Pancreas (tissue), 10 donors: ENCODE results near the gene GPAT3. TPM values are rescaled to one million over a fixed set of nuclear protein-coding genes. Genes with fewer than 3 reads are reported as not detected.

Experiments
- ATAC-seq, 4 donors: fragments of 200-7000 bp; cut with Tn5 transposase; one replicate each; pipeline versions ENCODE4 v1.8.0 to v1.9.1; 2020; ENCODE audit warnings: mild to moderate bottlenecking in 4 of 4, moderate library complexity in 4 of 4
- DNase-seq, 6 donors: peaks; one replicate each; pipeline ENCODE4 v3.0.0-alpha.2; 2020
- FAIRE-seq: peaks from 2 replicates; lab custom pipeline; 2012; peaks lifted over from hg19 to GRCh38; lab: Jason Lieb, UNC
- H3K27ac ChIP-seq, 4 donors: fragments of 200-600 bp; sonication (generic); 1 replicate in 3 of 4; 2 replicates in 1 of 4; pipeline versions ENCODE4 v1.5.0 to v1.8.0; 2020
- H3K27me3 ChIP-seq, 4 donors: fragments of 200-600 bp; one replicate each; pipeline ENCODE4 v1.8.0; 2021
- H3K36me3 ChIP-seq, 3 donors: fragments of 200-600 bp; sonication (generic) in 1 of 3; one replicate each; pipeline versions ENCODE4 v1.5.0 to v1.8.0; 2020 to 2021
- H3K4me1 ChIP-seq, 3 donors: fragments of 200-600 bp; one replicate each; pipeline ENCODE4 v1.8.0; 2021
- H3K4me3 ChIP-seq, 4 donors: fragments of 200-600 bp; sonication (generic) in 2 of 4; one replicate each; pipeline versions ENCODE4 v1.5.0 to v1.8.0; 2020 to 2021
- H3K9me3 ChIP-seq, 4 donors: fragments of 200-600 bp; one replicate each; pipeline ENCODE4 v1.8.0; 2021
- WGBS, 2 donors: extraction: QIAGEN DNeasy Blood & Tissue Kit; methylation state at CpG; one replicate each; pipeline ENCODE4 v1.1.7; 2013; 5-methylcytosine and 5-hydroxymethylcytosine counted together
- intact Hi-C, 3 donors: fragments of 100-400 bp; cut with DNase I; formaldehyde crosslinking; loops; one replicate each; pipeline versions ENCODE4 v1.11.1 to v1.14.2; 2022
- polyA plus RNA-seq, 2 donors: library from polyadenylated mRNA; stranded (reverse); fragments of 200-250 nt; gene quantifications; one replicate each; pipeline ENCODE4 v1.2.3, GENCODE V29; 2013
- total RNA-seq, 6 donors: library from RNA; stranded (reverse); fragmentation: NEBNext Ultra II Directional in 4 of 6; extraction: Animal tissue kit (Norgen Biotek cat#: 25700) in 4 of 6; gene quantifications; one replicate each; pipeline versions ENCODE4 v1.2.1 to v1.2.4, GENCODE V29; 2021 to 2023
- TF ChIP-seq, protein P1 (sequence below), 4 donors: fragments of 200-600 bp; sonication (generic) in 3 of 4; IDR thresholded peaks; one replicate each; pipeline versions ENCODE4 v1.5.0 to v1.8.0; 2021; ENCODE audit warnings: antibody characterized with exemption in 4 of 4
- donor health status: healthy with polysubstance abuse.
- donor health status: DM: no; HTN: no; CAD: no; lungs with moderate emphysema.
- donor health status: DM: no; HTN: no; CAD: no.
- donor health status: control.
- donor health status: control.
- donor health status: Bipolar disorder and iron deficiency.
- donor health status: DM: yes; HTN: yes; CAD: no.
- donor health status: DM: no; HTN: no; CAD: no.
- donor health status: DM: no; HTN: no; CAD: no.
- donor health status: DM: yes; HTN: yes; CAD: no.

Gene GPAT3
- total and polyA plus RNA-seq, 8 donors = 0.23 to 2.0 (median 1.1) TPM

GRCh38 chr4:83591056-83591455, 55.1 kb downstream of the GPAT3 start:
- intact Hi-C loops = no loop called here
- Histone ChIP-seq H3K27me3 (no peaks in the 10 kb centered on the region), H3K9me3 (no peaks in the 10 kb centered on the region), H3K4me1 (no peaks in the 10 kb centered on the region), H3K4me3 (no peak overlapping the region), H3K36me3 (no peaks in the 10 kb centered on the region), H3K27ac (no peak overlapping the region)
- FAIRE-seq = no peak
- no peak for ATAC-seq
- DNase-seq = no peak
- 78% methylated on average over 4 of the region's 4 CpGs for WGBS, 2 donors
- TF ChIP-seq, protein P1, sequence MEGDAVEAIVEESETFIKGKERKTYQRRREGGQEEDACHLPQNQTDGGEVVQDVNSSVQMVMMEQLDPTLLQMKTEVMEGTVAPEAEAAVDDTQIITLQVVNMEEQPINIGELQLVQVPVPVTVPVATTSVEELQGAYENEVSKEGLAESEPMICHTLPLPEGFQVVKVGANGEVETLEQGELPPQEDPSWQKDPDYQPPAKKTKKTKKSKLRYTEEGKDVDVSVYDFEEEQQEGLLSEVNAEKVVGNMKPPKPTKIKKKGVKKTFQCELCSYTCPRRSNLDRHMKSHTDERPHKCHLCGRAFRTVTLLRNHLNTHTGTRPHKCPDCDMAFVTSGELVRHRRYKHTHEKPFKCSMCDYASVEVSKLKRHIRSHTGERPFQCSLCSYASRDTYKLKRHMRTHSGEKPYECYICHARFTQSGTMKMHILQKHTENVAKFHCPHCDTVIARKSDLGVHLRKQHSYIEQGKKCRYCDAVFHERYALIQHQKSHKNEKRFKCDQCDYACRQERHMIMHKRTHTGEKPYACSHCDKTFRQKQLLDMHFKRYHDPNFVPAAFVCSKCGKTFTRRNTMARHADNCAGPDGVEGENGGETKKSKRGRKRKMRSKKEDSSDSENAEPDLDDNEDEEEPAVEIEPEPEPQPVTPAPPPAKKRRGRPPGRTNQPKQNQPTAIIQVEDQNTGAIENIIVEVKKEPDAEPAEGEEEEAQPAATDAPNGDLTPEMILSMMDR (IDR thresholded peaks at IDR 0.05) = no peak

DNA sequence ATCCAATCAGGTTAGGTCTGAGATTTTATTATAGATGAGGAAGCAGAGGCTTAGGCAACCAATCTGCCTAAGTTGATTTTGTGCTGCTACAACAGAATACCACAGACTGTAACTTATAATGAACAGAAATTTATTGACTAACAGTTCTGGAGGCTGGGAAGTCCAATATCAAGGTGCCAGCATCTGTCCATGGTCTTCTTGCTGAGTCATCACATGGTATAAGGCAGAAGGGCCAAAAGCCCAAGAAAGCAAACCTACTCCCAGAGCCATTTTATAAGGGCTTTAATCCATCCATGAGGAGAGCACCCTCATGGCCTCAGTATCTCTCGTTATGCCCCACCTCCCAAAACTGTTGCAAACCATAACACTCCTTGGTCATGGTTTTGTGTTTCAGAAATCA, 55.8 kb downstream of the GPAT3 start:
- DNase-seq = no peak
- Histone ChIP-seq H3K4me1 (no peaks in the 10 kb centered on the region), H3K4me3 (no peak overlapping the region), H3K27me3 (no peaks in the 10 kb centered on the region), H3K9me3 (no peaks in the 10 kb centered on the region), H3K27ac (no peak overlapping the region), H3K36me3 (no peaks in the 10 kb centered on the region)
- intact Hi-C loops = no loop called here
- WGBS, 2 donors = 85 to 91% methylated on average over 1 of the region's 1 CpG
- TF ChIP-seq, protein P1 (IDR thresholded peaks at IDR 0.05) = no peak
- no peak for FAIRE-seq
- no peak for ATAC-seq

GRCh38 chr4:83599183-83599582, 63.3 kb downstream of the GPAT3 start:
- TF ChIP-seq, protein P1 (IDR thresholded peaks at IDR 0.05) = no peak
- ATAC-seq = no peak
- DNase-seq = no peak
- Histone ChIP-seq H3K4me3 (no peak overlapping the region), H3K9me3 (no peaks in the 10 kb centered on the region), H3K27me3 (no peaks in the 10 kb centered on the region), H3K4me1 (no peaks in the 10 kb centered on the region), H3K36me3 (no peaks in the 10 kb centered on the region), H3K27ac (no peak overlapping the region)
- WGBS, 2 donors = 0 to 74% methylated on average over 1 of the region's 1 CpG
- intact Hi-C loops = no loop called here
- FAIRE-seq = no peak

GRCh38 chr4:83603129-83603528, 67.2 kb downstream of the GPAT3 start:
- no peak overlapping the region for H3K27ac ChIP-seq
- intact Hi-C loops = no loop called here

GRCh38 chr4:83604321-83604720, 68.4 kb downstream of the GPAT3 start:
- Histone ChIP-seq H3K27ac (no peak overlapping the region), H3K4me1 (peaks cover 0 to 11% (median 5%) of the 10 kb centered on the region in 3 donors), H3K36me3 (no peaks in the 10 kb centered on the region), H3K9me3 (no peaks in the 10 kb centered on the region), H3K27me3 (no peaks in the 10 kb centered on the region), H3K4me3 (no peak overlapping the region)
- WGBS, 2 donors = 92% methylated on average over 2 of the region's 2 CpGs
- ATAC-seq (no peak), DNase-seq (no peak), FAIRE-seq (no peak)
- intact Hi-C loops = no loop called here
- TF ChIP-seq, protein P1 (IDR thresholded peaks at IDR 0.05) = no peak

More at GRCh38 chr4:83603129-83603528, 67.2 kb downstream of the GPAT3 start:
- FAIRE-seq (no peak), ATAC-seq (no peak), DNase-seq (no peak)
- no peak overlapping the region for H3K4me3 ChIP-seq
- H3K36me3 ChIP-seq = no peaks in the 10 kb centered on the region
- H3K9me3 ChIP-seq = no peaks in the 10 kb centered on the region
- 90 to 95% methylated on average over 3 of the region's 3 CpGs for WGBS, 2 donors
- H3K27me3 ChIP-seq = no peaks in the 10 kb centered on the region
- peaks cover 0 to 11% (median 5%) of the 10 kb centered on the region in 3 donors for H3K4me1 ChIP-seq
- TF ChIP-seq, protein P1 (IDR thresholded peaks at IDR 0.05) = no peak
